ENCODE data around the gene CNGB1.

Gene CNGB1

DNA sequence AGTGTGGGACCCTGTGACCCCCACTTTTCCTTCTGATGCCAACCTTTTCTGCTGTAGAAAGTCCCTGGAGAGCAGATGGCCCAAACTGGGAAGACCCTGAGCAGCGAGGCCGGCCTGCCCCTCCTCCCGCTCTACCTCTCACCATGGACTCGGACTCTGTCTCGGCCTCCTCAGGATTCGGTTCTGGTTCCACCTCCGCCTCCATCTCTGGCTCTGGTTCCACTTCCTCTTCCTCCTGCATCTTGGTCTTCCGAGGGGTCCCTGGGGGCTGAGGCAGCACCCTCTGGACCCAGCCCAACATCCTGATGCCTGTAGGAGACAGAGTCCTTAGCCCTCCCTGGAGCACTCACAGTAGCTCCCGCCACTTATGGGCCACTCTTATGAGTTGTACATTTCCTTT is 3.9 kb downstream of the CNGB1 start:
- peaks cover 17% of the 10 kb centered on the region for H3K27me3 Mint-ChIP-seq (ENCODE audit: low read depth)
- H3K27ac Mint-ChIP-seq, result no peak overlapping the region
- no peak overlapping the region for H3K4me3 Mint-ChIP-seq
- H3K9me3 Mint-ChIP-seq, result no peaks in the 10 kb centered on the region
- H3K4me1 Mint-ChIP-seq, result no peaks in the 10 kb centered on the region
- TF ChIP-seq, protein P1, sequence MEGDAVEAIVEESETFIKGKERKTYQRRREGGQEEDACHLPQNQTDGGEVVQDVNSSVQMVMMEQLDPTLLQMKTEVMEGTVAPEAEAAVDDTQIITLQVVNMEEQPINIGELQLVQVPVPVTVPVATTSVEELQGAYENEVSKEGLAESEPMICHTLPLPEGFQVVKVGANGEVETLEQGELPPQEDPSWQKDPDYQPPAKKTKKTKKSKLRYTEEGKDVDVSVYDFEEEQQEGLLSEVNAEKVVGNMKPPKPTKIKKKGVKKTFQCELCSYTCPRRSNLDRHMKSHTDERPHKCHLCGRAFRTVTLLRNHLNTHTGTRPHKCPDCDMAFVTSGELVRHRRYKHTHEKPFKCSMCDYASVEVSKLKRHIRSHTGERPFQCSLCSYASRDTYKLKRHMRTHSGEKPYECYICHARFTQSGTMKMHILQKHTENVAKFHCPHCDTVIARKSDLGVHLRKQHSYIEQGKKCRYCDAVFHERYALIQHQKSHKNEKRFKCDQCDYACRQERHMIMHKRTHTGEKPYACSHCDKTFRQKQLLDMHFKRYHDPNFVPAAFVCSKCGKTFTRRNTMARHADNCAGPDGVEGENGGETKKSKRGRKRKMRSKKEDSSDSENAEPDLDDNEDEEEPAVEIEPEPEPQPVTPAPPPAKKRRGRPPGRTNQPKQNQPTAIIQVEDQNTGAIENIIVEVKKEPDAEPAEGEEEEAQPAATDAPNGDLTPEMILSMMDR (IDR thresholded peaks at IDR 0.05; ENCODE audit: unreplicated experiment in 3 of 3), result no peak
- H3K36me3 Mint-ChIP-seq (ENCODE audit: low read depth), result no peaks in the 10 kb centered on the region

DNA sequence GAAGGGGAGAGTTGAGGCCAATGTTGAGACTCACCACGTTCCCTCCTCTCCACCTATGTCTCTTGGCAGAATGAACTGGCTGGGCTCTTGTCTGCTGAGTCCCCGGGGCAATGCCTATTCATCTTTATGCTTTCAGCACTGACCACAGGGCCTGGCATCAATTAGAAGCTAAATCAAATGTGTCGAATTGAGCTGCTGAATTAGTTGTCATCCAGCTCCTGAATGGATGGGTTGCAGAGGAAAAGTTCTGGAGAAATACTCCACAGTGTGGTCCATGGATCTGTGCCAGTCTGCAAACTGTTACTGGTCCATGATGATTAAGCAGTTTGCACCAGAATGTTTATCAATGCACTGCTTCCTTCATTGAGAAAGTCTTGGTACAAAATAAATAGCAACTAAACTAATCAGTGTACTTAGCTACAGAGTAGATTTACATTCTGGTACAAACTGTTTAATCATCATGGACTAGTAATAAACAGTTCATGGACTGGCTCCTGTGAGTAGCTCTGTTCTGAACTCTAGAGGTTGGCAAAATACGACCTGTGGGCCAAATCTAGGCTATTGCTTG is 4.6 kb downstream of the CNGB1 start:
- Mint-ChIP-seq H3K4me3 (no peak overlapping the region), H3K36me3 (ENCODE audit: low read depth) (no peaks in the 10 kb centered on the region), H3K27me3 (ENCODE audit: low read depth) (peaks cover 18% of the 10 kb centered on the region), H3K4me1 (no peaks in the 10 kb centered on the region), H3K9me3 (no peaks in the 10 kb centered on the region), H3K27ac (no peak overlapping the region)
- TF ChIP-seq, protein P1 (IDR thresholded peaks at IDR 0.05; ENCODE audit: unreplicated experiment in 3 of 3), result no peak

DNA sequence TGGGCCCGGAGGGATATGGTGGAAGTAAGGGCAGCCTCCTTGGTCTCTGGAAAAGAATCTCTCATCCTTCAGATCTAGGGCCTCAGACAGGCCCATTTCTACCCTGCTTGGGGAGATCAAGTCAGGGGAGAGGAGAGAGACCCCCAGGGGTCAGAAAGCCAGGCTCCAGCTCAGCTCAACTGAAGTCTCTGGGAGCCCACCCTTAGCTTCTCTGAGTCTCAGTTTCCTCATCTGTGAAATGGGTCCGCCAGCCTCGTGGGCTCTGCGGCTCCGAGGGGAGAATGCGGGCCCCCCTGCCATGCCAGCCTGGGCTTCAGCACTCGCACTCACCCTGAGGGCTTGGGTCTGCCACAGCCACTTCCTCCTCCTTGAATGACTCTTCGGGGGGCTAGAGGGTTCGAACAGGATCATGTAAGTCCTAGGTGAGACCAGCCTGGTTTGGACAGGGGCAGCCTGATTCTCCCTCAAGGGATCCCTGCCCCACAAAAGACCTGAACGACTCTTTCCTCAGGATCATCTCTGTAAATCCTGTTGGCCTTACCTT is 6.7 kb downstream of the CNGB1 start:
- Mint-ChIP-seq H3K36me3 (ENCODE audit: low read depth) (no peaks in the 10 kb centered on the region), H3K9me3 (no peaks in the 10 kb centered on the region), H3K27ac (no peak overlapping the region), H3K4me1 (no peaks in the 10 kb centered on the region), H3K27me3 (ENCODE audit: low read depth) (peaks cover 18% of the 10 kb centered on the region), H3K4me3 (no peak overlapping the region)
- TF ChIP-seq, protein P1 (IDR thresholded peaks at IDR 0.05; ENCODE audit: unreplicated experiment in 3 of 3), result no peak

DNA sequence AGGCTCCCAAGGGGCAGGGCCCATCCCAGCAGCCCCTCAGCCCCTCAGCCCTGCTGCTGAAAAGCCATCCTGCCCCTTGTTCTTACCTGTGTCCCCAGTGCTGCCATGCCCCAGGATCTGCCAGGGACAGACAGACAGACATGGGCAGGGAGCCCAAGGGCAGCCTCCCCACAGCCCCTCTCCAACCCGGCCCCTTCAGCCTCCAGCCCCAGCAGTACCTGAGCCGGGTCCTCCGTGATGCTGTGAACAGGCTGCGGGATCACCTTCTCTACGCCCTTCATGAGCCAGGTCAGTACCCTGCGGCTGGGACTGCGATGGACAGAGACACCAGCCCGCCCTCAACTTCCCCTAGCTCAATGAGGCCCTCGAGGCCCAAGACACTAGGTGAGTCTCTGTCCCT is 8.2 kb downstream of the CNGB1 start:
- Mint-ChIP-seq H3K4me3 (no peak overlapping the region), H3K9me3 (no peaks in the 10 kb centered on the region)

DNA sequence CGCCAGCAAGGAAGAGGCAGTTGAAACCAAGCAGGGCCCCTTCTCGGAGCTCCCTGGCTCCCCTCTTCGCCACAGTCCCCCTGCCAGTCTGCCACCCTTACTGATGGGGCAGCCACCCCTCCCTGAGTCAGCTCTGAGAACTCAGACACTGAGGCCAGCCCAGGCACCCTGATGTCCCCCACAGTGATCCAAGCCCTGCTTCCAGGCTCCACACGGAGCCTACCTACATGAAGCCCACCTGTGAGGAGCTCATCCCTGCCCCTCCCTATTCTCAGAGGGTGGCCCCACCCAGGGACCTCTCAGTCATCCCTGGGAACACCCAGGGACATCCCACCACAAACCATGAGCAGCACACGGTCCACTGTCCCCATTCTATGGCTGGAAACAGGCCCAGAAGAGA is 8.9 kb downstream of the CNGB1 start:
- Mint-ChIP-seq H3K36me3 (ENCODE audit: low read depth) (no peaks in the 10 kb centered on the region), H3K4me1 (no peaks in the 10 kb centered on the region), H3K9me3 (no peaks in the 10 kb centered on the region), H3K4me3 (no peak overlapping the region), H3K27ac (no peak overlapping the region), H3K27me3 (ENCODE audit: low read depth) (peaks cover 18% of the 10 kb centered on the region)
- TF ChIP-seq, protein P1 (IDR thresholded peaks at IDR 0.05; ENCODE audit: unreplicated experiment in 3 of 3), result no peak

More for the DNA sequence above, 8.2 kb downstream of the CNGB1 start:
- H3K27me3 Mint-ChIP-seq (ENCODE audit: low read depth), result peaks cover 18% of the 10 kb centered on the region
- TF ChIP-seq, protein P1 (IDR thresholded peaks at IDR 0.05; ENCODE audit: unreplicated experiment in 3 of 3), result no peak
- H3K27ac Mint-ChIP-seq, result no peak overlapping the region
- no peaks in the 10 kb centered on the region for H3K4me1 Mint-ChIP-seq
- no peaks in the 10 kb centered on the region for H3K36me3 Mint-ChIP-seq (ENCODE audit: low read depth)

DNA sequence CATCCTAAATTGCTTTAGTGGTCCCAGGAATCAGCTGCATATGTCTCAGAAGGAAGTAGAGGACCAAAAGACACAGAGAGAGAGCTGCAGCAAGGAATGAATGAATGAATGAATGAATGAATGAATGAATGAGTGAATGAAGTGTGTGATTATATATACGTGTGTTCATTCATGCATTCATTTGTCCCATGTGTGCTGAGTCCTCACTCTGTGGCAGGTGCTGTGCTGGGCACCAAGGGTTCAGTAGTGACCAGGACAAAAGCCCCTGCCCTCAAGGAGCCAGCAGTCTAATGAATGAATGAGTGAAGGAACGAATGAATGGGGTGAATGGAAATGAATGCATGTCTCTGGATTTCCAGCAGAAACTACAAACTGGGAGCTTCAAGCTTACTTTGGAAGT is 9.4 kb downstream of the CNGB1 start:
- no peaks in the 10 kb centered on the region for H3K4me1 Mint-ChIP-seq
- no peak overlapping the region for H3K27ac Mint-ChIP-seq
- no peak overlapping the region for H3K4me3 Mint-ChIP-seq
- H3K36me3 Mint-ChIP-seq (ENCODE audit: low read depth), result no peaks in the 10 kb centered on the region
- no peaks in the 10 kb centered on the region for H3K9me3 Mint-ChIP-seq
- peaks cover 18% of the 10 kb centered on the region for H3K27me3 Mint-ChIP-seq (ENCODE audit: low read depth)
- TF ChIP-seq, protein P1 (IDR thresholded peaks at IDR 0.05; ENCODE audit: unreplicated experiment in 3 of 3), result no peak

Data from nephron (organoid).